Measurements from ENCODE around the gene RAF1.
A peak's percentile ranks its signal among the peaks of the same experiment; 100 is the strongest.

RAF1 gene

GRCh38 chr3:12588039-12589009 lies 75.6 kb downstream of the RAF1 start:
- DNase-seq, result peak; percentile 24

DNA sequence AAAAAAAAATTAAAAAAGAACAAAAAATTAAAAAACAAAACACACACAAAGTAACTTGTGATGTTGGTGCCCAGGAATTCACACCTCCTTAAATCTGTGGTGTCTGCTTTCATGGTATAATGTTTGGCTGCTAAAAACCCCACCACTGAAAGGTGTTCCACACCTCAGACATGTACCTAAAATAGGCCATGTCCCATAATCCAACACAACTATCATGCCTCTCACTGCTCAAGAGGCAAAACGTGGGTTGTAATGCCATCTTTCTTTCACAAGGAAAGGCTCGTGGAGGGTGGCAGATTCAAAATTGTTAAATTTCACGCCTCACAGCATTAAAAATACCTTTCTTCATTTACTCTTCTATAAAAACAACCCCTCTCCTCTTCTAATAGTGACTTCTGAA lies 77.5 kb downstream of the RAF1 start:
- no peak for DNase-seq

DNA sequence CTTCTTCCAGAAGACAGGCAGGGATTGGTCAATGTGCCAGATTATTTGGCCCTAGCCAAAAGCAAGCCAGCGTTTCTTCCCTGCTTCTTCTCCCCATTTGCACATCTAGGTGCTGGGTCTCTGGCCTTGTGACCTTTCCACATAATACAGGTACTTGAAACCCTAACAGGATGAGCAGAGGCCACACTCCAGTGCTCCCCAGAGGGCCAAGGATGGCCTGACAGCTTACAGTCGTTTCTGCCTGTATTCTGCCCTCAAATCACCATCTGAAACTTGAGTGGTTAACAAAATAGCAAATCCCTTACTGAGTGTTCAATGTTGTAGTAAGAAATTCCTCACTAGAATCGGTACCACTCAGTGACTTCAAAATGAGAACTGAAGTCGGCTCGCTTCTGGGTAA lies 77.9 kb downstream of the RAF1 start:
- no peak for DNase-seq

- DNase-seq, result no peak
These were observed 78.7 kb downstream of the RAF1 start for GRCh38 chr3:12585181-12585580.

- DNase-seq, result no peak
These were observed 79.8 kb downstream of the RAF1 start for GRCh38 chr3:12584083-12584482.

DNA sequence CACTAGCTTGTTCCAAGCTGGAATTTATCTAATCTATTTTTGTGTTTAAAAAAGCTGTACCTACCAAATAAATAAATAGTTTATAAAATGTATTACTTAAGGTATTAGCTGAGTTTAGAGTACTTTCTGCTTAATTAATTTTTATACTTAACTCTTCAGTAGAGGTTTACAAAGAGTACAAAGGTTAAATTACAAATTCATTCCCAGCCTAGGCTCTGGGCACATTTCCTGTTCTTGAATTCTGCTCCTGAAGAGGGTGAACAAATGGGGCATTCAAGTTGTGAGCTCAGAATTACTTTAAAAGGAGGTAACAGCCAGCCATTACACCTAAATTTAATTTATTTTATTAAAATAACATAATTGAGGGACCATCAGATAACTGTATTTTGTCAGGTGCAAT lies 80.6 kb downstream of the RAF1 start:
- DNase-seq, result no peak

DNA sequence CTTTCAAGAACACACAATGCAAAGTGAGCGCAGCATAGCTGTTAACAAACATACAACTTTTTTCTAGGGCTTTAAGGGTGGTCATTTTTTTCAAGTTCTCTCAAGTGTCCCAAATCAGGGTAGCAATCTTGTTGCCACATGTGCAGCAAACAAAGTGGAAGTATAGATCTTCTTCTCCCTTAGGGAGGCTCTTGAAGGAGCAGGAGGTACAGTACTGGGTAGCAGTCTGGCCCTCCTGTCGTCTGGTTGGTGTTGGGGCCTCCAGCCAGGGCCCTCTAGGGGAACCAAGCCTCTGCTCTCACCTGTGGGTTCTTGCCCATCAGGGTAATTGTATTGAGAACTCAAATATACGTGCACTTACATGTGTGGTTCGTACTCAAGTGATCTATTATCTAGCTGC lies 81.2 kb downstream of the RAF1 start:
- DNase-seq, result no peak

DNA sequence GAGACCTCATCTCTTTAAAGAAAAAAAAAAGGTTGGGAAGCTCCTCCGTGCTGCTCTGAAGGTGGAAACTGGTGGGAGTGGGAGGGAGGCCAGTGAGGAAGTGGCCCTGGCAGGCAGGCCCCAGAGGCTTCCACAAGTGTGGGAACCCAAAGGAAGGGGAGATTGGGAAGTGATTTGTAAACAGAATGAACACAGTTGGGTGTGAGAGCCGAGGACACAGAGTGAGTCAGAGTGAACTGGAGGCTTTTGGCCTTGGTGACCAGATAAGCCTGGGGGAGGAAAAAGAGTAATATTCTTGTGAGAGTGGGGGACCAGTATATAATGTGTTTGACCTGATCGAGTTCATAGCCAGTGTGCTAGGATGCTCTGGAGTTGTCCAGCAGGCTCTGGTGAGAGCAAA lies 84.0 kb downstream of the RAF1 start:
- DNase-seq, result no peak

DNA sequence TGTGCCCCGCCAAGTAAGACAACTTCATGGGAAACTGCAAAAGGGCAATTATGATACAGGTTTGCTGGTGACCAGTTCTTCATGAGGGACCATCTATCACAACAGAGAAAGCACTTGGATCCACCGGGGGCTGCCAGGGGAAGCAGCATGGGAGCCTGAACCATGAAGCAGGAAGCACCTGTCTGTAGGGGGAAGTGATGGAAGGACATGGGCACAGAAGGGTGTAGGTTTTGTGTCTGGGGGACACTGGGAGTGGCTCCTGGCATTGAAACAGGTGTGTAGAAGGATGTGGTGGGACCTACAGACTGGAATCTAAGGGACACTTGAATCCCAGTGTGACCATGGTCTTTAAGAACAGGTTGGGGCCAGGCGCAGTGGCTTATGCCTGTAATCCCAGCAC lies 84.5 kb downstream of the RAF1 start:
- DNase-seq, result no peak

- DNase-seq, result no peak
These were observed 85.2 kb downstream of the RAF1 start for GRCh38 chr3:12578742-12579141.

- DNase-seq, result no peak
These were observed 86.5 kb downstream of the RAF1 start for GRCh38 chr3:12577379-12577778.

DNA sequence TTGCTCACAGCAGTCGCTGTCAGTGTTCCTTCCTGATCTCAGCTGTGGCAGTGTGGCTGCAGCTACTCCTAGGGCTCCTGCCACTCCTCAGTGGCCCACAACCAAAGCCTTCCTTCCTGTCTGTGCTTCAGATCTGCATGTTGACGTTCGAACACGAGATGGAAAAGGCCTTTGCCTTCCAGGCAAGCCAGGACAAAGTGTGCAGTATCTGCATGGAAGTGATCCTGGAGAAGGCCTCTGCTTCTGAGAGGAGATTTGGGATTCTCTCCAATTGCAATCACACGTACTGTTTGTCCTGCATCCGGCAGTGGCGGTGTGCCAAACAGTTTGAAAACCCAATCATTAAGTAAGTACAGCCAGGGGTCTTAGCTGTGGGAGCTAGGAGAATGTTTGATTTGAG lies 89.3 kb downstream of the RAF1 start:
- no peak for DNase-seq

- no peak for DNase-seq
These were observed 89.8 kb downstream of the RAF1 start for GRCh38 chr3:12574131-12574530.

DNA sequence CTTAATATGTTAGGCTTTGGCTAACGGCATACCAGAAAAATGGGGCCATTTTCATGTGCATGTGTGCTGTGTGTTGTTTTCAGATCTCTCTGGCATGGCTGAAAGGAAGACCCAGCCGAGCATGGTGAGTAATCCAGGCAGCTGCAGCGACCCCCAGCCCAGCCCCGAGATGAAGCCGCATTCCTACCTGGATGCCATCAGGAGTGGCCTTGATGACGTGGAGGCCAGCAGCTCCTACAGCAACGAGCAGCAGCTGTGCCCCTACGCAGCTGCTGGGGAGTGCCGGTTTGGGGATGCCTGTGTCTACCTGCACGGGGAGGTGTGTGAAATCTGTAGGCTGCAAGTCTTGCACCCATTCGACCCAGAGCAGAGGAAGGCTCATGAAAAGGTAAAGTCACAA lies 91.9 kb downstream of the RAF1 start:
- DNase-seq, result no peak

DNA sequence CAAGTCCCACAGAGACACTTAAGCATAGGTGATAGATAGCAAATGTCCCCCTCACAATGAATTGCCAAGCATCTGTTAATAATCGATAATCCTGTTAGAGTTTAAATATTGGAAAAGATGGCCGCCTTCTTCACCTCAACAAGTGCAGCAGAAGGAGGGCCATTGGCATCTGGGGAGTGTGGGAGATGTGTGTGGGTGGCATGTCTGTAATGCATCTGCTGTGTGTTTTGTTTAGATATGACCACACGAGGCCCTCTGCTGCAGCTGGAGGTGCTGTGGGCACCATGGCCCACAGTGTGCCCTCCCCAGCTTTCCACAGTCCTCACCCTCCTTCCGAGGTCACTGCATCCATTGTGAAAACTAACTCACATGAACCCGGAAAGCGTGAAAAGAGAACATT lies 94.1 kb downstream of the RAF1 start:
- no peak for DNase-seq

- no peak for DNase-seq
These were observed 95.2 kb downstream of the RAF1 start for GRCh38 chr3:12568747-12569146.

- no peak for DNase-seq
These were observed 96.9 kb downstream of the RAF1 start for GRCh38 chr3:12566976-12567375.

GRCh38 chr3:12562451-12562850 lies 101.5 kb downstream of the RAF1 start:
- DNase-seq, result no peak

DNA sequence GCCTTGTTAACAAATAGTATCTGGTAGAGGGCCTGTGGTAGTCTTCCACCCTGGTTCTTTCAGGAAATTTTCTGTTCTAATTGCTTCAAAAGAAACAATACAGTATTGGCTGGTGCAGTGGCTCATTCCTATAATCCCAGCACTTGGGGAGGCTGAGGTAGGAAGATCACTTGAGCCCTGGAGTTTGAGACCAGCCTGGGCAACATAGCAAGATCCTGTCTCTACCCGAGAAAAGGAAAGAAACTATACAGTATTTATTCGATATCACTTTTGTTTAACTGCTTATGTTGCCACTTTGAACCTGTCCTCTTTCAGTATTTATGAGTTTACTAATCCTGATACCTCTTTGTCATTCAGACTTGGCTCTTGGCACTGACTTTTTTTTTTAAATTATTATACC lies 102.5 kb downstream of the RAF1 start:
- DNase-seq, result no peak

DNA sequence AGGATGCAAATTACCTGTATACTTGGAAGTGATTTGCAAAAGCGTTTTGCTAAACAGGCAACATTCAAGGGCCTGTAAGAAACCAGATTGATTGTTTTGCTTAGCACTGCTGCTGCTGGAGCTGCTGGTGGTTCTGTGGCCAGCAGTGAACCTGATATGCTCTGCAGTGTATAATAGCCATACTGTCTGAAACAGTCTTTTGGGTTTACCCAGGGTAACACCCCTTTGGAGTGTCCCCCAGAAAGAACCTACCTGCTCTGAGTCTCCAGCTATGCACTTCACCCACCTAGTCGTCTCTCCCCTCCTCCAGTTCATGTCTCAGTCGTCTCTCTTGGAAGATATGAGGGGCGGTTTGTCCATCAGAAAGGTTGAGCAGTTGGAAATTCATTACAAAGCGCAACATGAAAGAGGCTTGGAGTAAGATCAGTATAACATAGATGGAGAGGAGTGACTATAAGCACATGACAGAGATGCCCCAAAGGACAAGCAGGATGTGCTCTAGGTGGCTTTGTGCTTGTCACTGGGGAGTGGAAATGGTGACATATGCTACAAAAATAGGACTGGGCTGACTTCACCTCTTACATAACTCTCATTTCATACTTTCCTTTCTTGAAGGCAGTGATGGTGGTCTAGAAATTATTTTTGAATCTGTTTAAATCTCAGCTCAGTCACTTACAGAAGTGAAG lies 103.3 kb downstream of the RAF1 start:
- DNase-seq, result no peak

- DNase-seq, result no peak
These were observed 104.4 kb downstream of the RAF1 start for GRCh38 chr3:12559520-12559919.

DNA sequence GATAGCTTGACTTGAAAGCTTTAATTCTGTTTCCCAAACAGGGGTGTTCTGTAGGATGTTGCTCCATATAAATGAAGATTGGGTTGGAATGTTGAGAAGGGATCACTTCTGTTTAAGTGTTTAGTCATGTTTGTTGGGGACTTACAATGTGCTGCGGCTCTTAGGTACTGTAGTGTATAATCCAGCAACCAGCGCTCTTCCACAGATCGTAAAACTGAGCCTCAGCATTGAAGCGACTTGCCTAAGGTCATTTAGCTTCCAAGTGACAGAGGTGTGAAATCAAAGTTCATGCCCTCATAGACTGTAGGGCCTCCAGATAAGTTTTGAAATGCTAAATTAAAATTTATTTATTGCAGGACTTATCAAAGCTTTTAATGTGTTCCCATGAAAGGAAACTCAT lies 105.2 kb downstream of the RAF1 start:
- no peak for DNase-seq

DNA sequence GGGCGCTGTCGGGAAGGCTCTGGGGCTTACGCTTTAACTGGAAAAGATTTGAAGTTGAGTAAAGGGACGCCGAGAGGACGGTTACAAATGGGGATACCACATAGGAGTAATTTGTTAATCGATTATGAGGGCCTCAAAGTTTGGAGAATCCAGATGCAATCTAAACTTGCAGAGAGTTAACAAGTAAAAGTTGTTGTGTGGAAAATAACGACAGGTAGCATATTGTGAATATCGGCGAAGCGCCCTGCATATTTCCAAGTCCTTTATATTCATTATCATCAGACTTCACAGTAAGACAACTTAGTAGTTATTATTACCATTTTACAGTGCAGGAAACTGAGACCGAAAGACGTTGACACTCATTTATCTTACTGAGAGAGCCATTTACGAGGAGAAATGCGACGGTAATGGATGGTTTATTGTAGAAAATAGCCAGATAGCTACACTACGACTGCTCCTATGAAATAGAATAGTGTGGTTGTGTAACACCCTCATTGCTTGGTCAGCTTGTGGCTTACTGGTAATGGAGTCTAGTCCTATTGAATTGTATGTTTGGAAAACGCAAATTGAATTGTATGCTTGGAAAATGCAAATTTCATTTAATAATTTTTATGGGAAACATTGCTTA lies 106.3 kb downstream of the RAF1 start:
- no peak for DNase-seq
